ENCODE measurements around the gene RGS3. TPM values are rescaled to one million over a fixed set of nuclear protein-coding genes. Genes with fewer than 3 reads are reported as not detected.
A peak's percentile ranks its signal among the peaks of the same experiment; 100 is the strongest.

Gene RGS3
- total RNA-seq, 1 donor from 2014 or later = 158 TPM

DNA sequence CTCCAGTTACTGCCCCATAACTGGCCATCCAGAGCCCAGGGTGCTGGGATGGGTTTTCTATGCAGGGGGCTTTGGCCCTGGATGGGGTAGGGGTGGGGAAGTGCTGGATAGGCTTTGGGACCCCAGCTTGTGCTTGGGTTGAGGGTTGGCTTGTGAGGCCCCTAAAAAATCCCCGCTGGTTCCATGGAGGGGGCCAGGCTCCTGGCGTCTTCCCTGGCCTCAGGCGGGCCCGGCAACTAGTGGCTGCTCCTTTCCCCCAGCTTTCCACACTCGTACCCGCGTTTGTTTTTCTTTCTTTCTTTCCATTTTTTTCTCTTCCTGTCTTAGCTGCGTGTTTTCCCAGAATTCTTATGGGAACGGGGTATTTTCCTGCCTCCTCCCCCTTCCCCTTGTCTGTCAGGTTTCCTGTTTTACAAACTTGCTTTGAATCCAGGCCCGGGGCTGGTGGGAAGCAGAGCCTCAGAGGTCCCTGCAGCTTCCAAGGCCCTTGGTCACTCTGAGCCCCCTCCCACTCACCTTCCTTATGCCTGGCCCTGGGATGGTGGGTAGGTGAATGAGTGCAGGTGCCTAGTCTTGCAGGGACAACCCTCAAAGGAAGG lies 40.2 kb downstream of the RGS3 start:
- no peaks in the 10 kb centered on the region for H3K36me3 ChIP-seq (ENCODE audit: control insufficient read depth, insufficient read depth, low read length)
- H3K4me3 ChIP-seq (ENCODE audit: low read depth, low read length) = no peak overlapping the region
- DNase-seq (ENCODE audit: low read depth) = no peak
- no peaks in the 10 kb centered on the region for H3K27me3 ChIP-seq (ENCODE audit: control insufficient read depth, insufficient read depth, low read length)
- TF ChIP-seq, protein P1, sequence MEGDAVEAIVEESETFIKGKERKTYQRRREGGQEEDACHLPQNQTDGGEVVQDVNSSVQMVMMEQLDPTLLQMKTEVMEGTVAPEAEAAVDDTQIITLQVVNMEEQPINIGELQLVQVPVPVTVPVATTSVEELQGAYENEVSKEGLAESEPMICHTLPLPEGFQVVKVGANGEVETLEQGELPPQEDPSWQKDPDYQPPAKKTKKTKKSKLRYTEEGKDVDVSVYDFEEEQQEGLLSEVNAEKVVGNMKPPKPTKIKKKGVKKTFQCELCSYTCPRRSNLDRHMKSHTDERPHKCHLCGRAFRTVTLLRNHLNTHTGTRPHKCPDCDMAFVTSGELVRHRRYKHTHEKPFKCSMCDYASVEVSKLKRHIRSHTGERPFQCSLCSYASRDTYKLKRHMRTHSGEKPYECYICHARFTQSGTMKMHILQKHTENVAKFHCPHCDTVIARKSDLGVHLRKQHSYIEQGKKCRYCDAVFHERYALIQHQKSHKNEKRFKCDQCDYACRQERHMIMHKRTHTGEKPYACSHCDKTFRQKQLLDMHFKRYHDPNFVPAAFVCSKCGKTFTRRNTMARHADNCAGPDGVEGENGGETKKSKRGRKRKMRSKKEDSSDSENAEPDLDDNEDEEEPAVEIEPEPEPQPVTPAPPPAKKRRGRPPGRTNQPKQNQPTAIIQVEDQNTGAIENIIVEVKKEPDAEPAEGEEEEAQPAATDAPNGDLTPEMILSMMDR (IDR thresholded peaks at IDR 0.05; ENCODE audit: insufficient read depth, low read length, poor library complexity, severe bottlenecking) = no peak

DNA sequence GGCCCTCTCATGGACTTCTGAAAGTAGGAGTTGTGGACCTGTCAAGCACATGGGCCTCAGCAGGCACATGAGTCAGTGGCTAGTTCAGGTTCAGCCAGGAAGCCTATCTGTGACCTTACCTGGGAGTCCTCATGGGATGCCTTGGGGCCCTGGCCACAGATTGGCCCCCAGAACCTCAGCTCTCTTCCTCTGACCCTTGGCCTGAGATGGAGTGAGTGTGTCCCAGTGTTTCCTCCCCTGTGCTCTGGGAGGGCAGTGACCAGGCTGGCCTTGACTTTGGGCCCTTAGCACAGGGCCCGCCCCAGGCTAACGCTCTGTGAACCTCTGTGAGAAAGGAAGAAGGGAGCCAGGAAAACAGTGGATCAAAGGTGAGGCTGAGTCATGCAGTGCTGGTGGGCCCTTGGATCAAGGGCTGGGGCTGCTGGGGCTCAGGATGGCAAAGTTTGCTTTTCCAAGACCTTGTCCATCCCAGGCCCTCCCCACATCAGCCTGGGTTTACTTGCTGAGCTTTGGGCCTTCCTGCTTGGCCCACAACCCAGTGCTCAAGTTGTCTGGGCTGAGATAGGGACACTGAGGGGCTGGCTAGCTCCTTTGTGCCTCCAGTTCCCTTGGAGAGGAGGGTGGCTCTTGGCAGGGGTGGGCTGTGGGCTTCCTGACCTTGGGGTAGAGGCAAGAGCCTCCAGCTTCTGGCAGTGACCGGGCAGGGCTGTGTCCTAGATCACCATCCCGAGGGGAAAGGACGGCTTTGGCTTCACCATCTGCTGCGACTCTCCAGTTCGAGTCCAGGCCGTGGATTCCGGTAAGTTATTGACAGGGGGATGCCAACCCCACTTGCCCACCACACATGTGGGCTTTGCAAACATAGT lies 41.4 kb downstream of the RGS3 start:
- TF ChIP-seq, protein P1 (IDR thresholded peaks at IDR 0.05; ENCODE audit: insufficient read depth, low read length, poor library complexity, severe bottlenecking) = no peak
- Histone ChIP-seq H3K36me3 (ENCODE audit: control insufficient read depth, insufficient read depth, low read length) (no peaks in the 10 kb centered on the region), H3K27me3 (ENCODE audit: control insufficient read depth, insufficient read depth, low read length) (no peaks in the 10 kb centered on the region), H3K4me3 (ENCODE audit: low read depth, low read length) (no peak overlapping the region)
- no peak for DNase-seq (ENCODE audit: low read depth)

DNA sequence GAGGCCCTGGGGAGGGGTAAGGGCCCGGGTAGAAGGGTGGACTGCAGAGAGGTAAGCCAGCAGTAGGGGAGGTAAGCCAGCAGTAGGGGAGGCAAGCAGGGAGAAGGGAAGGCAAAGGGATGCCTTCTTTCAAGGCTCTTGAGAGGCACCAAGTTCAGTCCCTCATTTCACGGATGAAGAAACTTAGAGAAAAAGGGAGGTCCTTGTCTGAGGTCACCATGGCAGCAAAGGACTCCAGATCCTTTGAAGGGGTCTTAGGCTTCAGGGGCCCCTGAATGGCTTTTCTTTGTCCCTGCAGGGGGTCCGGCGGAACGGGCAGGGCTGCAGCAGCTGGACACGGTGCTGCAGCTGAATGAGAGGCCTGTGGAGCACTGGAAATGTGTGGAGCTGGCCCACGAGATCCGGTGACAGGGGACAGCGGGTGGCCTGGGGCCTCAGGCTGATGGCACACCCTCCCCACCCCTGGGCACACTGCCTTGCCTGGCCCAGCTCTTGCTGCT lies 42.6 kb downstream of the RGS3 start:
- no peaks in the 10 kb centered on the region for H3K27me3 ChIP-seq (ENCODE audit: control insufficient read depth, insufficient read depth, low read length)
- no peak overlapping the region for H3K4me3 ChIP-seq (ENCODE audit: low read depth, low read length)
- H3K36me3 ChIP-seq (ENCODE audit: control insufficient read depth, insufficient read depth, low read length) = no peaks in the 10 kb centered on the region
- no peak for DNase-seq (ENCODE audit: low read depth)
- TF ChIP-seq, protein P1 (IDR thresholded peaks at IDR 0.05; ENCODE audit: insufficient read depth, low read length, poor library complexity, severe bottlenecking) = no peak

DNA sequence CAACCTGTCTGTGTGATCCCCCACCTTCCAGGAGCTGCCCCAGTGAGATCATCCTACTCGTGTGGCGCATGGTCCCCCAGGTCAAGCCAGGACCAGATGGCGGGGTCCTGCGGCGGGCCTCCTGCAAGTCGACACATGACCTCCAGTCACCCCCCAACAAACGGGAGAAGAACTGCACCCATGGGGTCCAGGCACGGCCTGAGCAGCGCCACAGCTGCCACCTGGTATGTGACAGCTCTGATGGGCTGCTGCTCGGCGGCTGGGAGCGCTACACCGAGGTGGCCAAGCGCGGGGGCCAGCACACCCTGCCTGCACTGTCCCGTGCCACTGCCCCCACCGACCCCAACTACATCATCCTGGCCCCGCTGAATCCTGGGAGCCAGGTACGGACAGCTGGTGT lies 43.7 kb downstream of the RGS3 start:
- no peaks in the 10 kb centered on the region for H3K27me3 ChIP-seq (ENCODE audit: control insufficient read depth, insufficient read depth, low read length)
- TF ChIP-seq, protein P1 (IDR thresholded peaks at IDR 0.05; ENCODE audit: insufficient read depth, low read length, poor library complexity, severe bottlenecking) = no peak
- no peak overlapping the region for H3K4me3 ChIP-seq (ENCODE audit: low read depth, low read length)
- no peaks in the 10 kb centered on the region for H3K36me3 ChIP-seq (ENCODE audit: control insufficient read depth, insufficient read depth, low read length)
- DNase-seq (ENCODE audit: low read depth) = no peak

DNA sequence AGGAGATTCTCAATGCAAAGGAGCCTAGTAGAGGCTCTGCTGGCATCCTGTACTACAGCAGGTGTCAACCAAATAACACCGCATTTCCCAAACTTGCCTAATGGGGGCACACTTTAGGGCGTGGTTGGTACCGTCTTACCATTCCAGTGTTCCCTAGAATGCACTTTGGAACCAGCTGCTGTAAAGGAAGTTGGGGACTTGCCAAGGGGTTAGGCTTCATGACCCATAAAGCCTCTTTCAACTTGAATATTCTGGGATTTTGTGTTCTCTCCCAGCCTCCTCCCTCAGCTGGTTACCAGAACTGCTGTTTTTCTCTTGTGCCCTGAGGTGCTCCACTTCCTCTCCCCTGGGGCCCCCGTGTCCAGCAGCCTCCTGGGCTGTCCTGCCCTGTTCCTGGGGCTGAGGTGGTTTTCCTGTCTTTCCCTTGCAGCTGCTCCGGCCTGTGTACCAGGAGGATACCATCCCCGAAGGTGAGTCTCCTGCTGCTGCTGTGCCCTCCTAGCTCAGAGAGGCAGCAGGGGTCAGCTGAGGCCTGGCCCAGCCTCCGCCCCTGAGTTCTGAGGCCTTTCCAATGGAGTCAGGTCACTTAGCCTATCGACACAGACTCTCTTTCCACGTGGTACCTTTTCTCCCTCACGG lies 44.7 kb downstream of the RGS3 start:
- no peak for DNase-seq (ENCODE audit: low read depth)
- Histone ChIP-seq H3K27me3 (ENCODE audit: control insufficient read depth, insufficient read depth, low read length) (no peaks in the 10 kb centered on the region), H3K36me3 (ENCODE audit: control insufficient read depth, insufficient read depth, low read length) (no peaks in the 10 kb centered on the region), H3K4me3 (ENCODE audit: low read depth, low read length) (no peak overlapping the region)
- TF ChIP-seq, protein P1 (IDR thresholded peaks at IDR 0.05; ENCODE audit: insufficient read depth, low read length, poor library complexity, severe bottlenecking) = peak; percentile 29

Measured in kidney epithelial cell (primary cell).